Measurements from ENCODE around the gene ST8SIA5.

The ST8SIA5 gene

GRCh38 chr18:46705521-46705920, 51.3 kb downstream of the ST8SIA5 start:
- DNase-seq: no peak

DNA sequence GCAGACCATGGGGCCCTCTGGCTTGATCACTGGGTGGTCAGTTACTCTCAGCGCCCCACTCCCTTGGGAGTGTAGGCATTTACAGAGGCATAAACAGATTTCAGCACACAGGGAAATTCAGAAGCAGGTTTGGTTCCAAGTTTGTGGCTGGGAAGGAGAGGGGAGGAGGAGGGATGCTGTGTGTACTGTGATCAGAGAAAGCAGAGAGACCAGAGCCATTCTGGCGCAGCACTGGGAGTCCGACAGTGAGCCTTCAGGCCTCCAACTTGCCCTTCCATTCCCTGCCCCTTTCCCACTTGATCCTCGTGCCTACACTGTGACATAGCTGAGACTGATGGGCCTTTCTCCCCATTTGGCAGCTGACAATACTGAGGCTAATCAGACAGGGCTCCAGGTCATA, 52.0 kb downstream of the ST8SIA5 start:
- no peak for DNase-seq

DNA sequence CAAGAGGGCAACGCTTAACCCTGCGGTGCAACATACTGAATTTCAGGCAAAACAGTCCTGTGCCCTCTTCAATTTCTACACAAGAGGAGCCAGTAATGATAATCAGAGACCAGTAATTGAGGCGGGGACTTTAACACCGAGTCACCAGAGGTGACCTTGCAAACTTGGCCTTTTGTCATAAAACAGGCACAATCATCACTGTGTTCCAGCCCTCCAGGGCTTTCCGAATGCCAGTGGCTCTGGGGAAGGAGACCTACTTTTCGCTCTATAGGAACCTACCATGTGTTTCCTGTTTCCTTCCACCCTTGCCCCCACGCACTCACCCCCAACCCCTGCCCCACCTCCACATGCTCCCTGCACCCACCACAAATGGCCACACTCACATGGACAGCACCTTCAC, 52.7 kb downstream of the ST8SIA5 start:
- no peak for DNase-seq

GRCh38 chr18:46702471-46702870, 54.4 kb downstream of the ST8SIA5 start:
- no peak for DNase-seq

GRCh38 chr18:46700066-46700824, 56.6 kb downstream of the ST8SIA5 start:
- no peak for DNase-seq

- DNase-seq: no peak
Measured at GRCh38 chr18:46696702-46697101, 60.2 kb downstream of the ST8SIA5 start.

DNA sequence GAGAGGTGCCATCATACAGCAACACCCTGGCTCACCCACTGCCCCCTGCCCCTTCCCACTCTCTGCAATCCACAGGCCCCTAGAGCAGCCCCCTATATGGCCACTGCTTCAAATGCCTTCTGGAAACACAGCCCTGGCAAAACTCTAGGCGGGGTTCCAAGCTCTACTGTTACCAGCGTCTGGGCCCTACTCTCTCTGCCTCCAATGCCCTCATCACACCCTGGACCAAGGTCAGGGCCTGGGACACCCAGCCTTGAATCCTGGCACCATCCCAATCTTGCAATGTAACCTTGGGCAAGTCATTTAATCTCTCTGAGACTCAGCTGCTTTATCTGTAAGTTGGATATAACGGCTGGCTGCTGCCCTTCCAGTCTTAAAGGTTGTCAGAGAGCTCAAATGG, 60.6 kb downstream of the ST8SIA5 start:
- no peak for DNase-seq

DNA sequence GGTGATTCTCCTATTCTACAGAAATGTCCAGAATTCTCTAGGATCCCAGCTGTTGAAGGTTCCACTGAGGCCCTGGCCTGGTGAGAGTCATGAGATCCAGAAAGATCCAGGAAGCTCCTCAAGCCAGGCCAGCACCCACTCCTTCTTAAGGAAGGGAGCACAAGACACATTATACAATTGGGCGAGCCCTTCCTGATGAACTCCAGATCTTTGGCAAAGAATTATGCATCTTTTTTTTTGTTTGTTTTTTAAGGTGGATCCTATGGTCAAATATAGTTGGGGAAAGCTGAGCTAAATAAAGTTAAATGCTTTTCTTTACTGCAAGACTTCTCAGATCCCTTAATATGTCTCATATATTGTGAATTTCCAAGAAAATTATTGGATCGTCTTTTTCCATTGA, 62.9 kb downstream of the ST8SIA5 start:
- DNase-seq: no peak

- DNase-seq: no peak
Measured at GRCh38 chr18:46688853-46689525, 67.9 kb downstream of the ST8SIA5 start.

DNA sequence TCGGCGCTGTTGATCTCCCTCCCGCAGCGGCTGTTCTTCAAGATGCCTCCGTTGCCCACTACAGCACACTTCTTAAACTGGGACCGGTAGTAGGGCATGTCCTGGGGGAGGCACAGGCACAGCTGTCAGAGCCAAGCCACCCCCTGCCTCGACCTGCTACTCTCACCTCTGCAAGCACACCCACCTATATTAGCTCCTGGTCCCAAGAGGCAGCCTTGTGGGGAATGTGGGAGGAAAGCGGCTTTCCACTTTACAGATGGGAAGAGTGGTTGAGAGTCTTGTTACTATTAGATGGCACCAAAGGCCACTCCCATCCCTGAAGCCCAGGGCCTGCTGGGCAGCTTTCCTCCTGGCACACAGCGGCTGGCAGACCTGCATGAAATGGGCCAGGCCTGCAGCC, 70.7 kb downstream of the ST8SIA5 start:
- DNase-seq: no peak

- DNase-seq: no peak
Measured at GRCh38 chr18:46683252-46683651, 73.6 kb downstream of the ST8SIA5 start.

DNA sequence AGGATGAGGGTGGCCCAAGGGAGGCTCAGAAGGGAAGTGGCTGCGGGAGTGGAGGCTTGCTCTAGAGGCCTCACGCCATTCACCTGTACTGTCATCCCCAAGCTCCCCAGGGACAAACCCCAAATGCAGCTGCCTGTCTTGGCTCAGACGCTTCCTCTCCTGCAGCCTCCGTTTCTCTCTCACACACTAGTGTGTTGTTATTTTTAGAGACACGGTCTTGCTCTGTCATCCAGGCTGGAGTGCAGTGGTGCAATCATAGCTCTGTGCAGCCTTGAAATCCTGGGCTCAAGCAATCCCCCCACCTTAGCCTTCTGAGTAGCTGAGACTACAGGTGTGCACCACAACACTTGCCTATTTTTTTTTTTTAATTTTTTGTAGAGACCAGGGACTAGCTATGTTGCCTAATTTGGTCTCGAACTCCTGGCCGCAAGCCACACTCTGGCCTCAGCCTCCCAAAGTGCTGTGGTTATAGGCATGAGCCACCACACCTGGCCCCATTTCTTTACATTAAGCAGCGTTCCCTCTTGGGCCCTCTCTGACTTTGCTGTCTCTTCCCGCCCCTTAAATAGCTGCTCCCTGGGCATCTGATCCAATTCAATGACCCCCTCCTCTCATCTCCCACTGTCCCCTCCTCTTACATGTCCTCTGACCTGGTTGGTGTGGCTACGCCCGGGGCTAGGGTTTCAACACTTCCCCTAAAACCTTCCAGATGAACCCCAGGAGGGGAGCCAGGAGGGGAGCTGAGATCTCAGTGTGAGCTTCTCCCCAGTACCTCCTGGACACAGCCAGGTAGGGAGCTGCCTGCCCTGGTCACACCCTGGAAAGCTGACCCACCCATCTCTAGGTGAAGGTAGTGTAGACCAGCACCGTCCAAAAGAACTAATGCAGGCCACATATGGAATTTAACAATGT, 75.8 kb downstream of the ST8SIA5 start:
- DNase-seq: no peak

- no peak for DNase-seq
Measured at GRCh38 chr18:46679846-46680598, 76.8 kb downstream of the ST8SIA5 start.

GRCh38 chr18:46678785-46679399, 78.0 kb downstream of the ST8SIA5 start:
- no peak for DNase-seq

- DNase-seq: no peak
Measured at GRCh38 chr18:46678041-46678440, 78.8 kb downstream of the ST8SIA5 start.

DNA sequence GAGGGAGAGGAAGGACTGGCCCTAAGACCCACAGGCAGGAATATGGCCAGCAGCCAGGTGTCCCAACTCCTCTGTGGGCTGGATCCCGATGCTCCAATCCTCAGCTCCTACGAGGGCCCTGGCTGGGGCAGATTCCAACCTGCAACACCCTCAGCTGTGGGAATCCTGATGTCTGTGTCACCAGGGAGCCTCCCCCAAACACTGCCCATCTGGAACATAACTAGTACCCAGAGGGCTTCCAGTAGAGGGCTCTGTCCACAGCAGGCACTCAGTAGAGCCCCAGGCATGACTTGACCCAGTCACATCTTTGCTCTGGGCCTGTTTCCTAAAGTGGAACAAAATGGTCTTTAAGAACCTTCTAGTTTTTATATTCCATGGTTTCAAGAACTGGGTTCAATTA, 79.2 kb downstream of the ST8SIA5 start:
- no peak for DNase-seq

- DNase-seq: no peak
Measured at GRCh38 chr18:46676182-46676835, 80.5 kb downstream of the ST8SIA5 start.

- DNase-seq: no peak
Measured at GRCh38 chr18:46675112-46675511, 81.7 kb downstream of the ST8SIA5 start.

DNA sequence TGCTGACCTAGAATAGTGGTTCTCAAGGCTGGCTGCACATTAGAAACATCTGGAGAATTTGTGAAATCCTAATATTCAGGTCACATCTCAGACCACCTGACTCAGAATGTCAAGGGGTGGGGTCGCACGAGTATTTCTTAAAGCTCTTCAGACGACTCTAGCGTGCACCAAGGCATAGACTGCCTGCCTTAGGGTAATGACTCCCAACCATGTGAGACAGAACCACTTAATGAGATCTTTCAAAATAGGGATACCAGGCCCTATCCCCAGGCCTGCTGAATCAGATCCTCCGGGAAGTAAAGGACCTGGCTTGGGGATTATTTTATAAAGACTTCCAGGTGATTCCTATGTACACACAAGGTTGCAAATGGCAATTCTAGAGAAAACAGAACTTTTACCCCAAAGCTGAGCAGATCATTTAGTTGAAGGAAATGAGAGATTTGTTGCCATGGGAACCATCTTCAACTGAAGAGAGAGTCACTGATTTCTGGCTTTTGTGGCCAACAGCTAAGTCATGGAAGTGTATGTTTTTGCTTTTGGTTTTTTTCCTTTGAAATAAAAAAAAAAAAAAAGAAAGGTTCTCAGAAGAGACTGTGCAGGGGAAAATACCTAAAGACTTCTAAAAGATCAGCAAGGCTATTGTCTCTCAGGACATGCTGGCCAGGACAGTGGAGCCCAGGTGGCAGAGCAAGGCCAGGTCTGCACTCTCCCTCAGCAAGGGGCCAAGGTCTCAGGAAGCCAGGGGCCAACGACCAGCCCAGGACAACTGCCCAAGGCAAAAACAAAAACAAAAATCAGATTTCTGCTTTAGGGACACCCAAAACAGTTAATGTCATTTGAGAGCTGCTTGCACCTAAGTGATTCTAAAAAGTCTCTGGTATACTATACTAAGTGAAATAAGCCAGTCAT, 84.5 kb downstream of the ST8SIA5 start:
- no peak for DNase-seq

DNA sequence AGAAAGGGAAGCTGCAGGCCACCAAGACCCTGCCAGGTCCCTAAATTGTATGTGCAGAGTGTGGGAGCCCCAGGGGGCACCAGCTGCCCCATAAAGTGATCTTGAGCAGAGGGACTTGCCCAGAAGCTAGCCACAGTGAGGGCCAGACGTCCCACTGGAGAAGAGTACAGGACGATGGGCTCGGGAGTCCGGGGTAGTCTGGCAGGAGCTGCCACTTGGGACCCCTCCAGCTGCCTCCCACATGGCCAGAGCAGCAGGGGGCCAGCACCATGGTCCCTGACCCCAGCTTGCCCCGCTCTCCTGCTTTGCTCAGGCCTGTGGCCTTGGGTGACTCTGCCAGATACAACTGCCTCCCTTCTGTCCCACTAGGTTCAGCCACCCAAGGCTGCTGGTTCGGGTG, 88.2 kb downstream of the ST8SIA5 start:
- DNase-seq: no peak

GRCh38 chr18:46668135-46668534, 88.7 kb downstream of the ST8SIA5 start:
- DNase-seq: no peak

All from midbrain (tissue), 1 donor.